GM12864 (cell line): ENCODE measurements around the gene CENPF.

Experiments
- DNase-seq: peaks from one replicate; pipeline ENCODE4 v3.0.0-alpha.2; 2011; ENCODE audit warnings: low read depth
- H3K4me3 ChIP-seq: 2 replicates; pipeline ENCODE4 v1.5.1; 2011; ENCODE audit warnings: mild to moderate bottlenecking, low read depth, low read length, control low read depth
- TF ChIP-seq, protein P1 (sequence below): IDR thresholded peaks from 2 replicates; pipeline ENCODE4 v1.5.1; 2011; ENCODE audit warnings: low read depth, mild to moderate bottlenecking, moderate library complexity, low read length, control low read depth, inconsistent platforms; ENCODE audit errors: missing control alignments

Gene CENPF

DNA sequence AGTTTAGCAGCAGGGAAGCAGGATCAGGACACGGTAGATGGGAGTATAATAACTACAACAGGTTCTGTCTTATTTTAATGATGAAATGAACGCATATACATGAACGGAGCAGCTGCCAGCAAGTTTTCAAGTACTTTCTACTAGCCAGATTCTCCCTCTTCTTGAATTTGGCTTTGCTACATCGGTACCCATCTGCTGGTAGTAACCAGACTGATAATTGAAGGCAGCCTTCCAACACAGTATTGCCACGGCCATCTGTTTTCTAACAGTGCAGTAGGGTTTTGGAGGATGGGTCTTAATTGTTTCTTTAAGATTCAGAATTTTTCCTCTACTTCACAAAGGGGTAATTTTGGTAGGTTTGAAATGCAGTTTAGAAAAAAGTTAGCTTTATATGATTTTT lies 33.4 kb downstream of the CENPF start:
- no peak for DNase-seq
- TF ChIP-seq, protein P1, sequence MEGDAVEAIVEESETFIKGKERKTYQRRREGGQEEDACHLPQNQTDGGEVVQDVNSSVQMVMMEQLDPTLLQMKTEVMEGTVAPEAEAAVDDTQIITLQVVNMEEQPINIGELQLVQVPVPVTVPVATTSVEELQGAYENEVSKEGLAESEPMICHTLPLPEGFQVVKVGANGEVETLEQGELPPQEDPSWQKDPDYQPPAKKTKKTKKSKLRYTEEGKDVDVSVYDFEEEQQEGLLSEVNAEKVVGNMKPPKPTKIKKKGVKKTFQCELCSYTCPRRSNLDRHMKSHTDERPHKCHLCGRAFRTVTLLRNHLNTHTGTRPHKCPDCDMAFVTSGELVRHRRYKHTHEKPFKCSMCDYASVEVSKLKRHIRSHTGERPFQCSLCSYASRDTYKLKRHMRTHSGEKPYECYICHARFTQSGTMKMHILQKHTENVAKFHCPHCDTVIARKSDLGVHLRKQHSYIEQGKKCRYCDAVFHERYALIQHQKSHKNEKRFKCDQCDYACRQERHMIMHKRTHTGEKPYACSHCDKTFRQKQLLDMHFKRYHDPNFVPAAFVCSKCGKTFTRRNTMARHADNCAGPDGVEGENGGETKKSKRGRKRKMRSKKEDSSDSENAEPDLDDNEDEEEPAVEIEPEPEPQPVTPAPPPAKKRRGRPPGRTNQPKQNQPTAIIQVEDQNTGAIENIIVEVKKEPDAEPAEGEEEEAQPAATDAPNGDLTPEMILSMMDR, result no peak
- H3K4me3 ChIP-seq, result no peak overlapping the region

DNA sequence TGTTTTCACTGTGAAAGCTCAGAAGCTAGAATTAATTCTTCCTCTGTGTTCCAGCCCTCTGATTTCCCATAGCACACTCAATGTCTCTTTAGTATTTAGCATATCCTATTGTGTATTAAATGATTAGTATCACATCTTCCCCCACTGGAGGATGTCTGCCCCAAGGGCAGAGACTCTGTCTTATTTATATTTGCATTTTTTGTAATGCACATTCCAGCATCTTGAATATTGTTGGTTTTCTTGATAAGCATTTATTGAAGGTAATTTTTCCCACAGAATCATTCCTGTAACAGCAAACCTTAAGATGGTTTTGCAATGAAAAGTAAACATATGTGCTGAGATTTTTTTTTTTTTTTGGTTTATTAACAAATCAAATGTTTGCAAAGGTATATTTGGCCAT lies 34.1 kb downstream of the CENPF start:
- TF ChIP-seq, protein P1, result no peak
- DNase-seq, result no peak
- no peak overlapping the region for H3K4me3 ChIP-seq

DNA sequence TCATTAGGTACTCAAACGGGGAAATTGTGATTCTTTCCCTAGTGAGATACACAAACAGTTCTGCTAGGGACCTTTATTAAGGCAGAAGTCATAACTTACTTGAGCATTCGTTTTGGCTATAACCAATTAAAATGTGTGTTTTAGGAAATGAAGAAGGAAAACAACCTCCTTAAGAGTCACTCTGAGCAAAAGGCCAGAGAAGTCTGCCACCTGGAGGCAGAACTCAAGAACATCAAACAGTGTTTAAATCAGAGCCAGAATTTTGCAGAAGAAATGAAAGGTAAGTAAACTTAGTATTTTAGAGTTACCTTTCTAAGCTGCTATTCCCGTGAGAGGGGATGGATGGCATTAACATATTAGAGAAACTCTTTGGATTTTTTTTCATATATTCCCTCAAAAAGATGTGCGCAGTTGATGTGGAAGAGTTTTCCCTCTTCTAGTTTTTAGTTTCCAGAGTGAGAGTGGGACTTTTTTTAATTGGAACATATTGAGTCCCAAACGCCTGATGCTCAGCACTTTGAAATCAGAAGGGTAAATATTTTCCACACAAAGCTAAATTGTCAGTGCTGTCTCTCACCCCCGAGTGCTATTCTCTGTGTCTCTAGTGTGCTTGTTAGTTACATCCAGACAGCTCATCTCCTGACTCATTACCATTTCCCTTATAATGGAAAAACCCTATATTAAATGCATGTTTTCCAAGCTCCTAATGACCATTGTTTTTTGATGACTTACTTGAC lies 34.9 kb downstream of the CENPF start:
- DNase-seq, result peak; percentile 2
- TF ChIP-seq, protein P1, result peak; percentile 55
- no peak overlapping the region for H3K4me3 ChIP-seq

DNA sequence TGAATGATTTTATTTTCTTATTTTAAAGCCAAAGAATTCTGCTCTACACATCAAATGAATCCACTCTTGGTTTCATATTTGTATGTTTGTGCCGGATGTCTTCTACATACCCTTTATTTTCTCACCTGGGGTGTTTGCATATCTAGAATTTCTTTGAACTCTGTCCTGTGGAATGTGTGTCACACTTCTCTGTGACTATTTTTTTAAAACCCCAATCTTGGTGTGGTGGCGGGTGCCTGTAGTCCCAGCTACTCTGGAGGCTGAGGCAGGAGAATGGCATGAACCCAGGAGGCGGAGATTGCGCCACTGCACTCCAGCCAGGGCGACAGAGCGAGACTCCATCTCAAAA lies 35.4 kb downstream of the CENPF start:
- H3K4me3 ChIP-seq, result no peak overlapping the region
- TF ChIP-seq, protein P1, result no peak
- DNase-seq, result no peak

DNA sequence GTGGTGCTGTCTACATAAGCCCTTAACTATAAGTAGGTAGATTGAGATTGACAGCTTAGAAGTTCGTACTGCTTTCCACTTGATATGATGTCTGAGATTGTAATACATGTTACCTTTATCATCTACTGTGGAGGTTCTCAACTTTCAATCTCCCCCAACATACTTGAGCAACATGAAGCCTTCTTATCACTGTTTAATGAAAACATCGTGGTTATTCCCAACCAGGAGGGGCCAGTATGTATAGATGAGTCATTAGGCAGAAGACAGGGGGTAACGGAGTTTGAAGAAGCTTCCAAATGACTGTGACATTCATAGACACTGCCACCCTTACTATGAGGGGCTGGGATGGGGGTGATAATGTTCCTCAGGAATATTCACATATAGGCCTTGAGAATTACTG lies 36.0 kb downstream of the CENPF start:
- no peak overlapping the region for H3K4me3 ChIP-seq
- TF ChIP-seq, protein P1, result no peak
- DNase-seq, result no peak

DNA sequence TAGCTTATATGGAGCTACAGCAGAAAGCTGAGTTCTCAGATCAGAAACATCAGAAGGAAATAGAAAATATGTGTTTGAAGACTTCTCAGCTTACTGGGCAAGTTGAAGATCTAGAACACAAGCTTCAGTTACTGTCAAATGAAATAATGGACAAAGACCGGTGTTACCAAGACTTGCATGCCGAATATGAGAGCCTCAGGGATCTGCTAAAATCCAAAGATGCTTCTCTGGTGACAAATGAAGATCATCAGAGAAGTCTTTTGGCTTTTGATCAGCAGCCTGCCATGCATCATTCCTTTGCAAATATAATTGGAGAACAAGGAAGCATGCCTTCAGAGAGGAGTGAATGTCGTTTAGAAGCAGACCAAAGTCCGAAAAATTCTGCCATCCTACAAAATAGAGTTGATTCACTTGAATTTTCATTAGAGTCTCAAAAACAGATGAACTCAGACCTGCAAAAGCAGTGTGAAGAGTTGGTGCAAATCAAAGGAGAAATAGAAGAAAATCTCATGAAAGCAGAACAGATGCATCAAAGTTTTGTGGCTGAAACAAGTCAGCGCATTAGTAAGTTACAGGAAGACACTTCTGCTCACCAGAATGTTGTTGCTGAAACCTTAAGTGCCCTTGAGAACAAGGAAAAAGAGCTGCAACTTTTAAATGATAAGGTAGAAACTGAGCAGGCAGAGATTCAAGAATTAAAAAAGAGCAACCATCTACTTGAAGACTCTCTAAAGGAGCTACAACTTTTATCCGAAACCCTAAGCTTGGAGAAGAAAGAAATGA lies 37.6 kb downstream of the CENPF start:
- no peak for DNase-seq
- no peak overlapping the region for H3K4me3 ChIP-seq

More for the DNA sequence above, 37.6 kb downstream of the CENPF start:
- TF ChIP-seq, protein P1, result no peak
